Measurements from ENCODE around the gene SPAG8. TPM values are rescaled to one million over a fixed set of nuclear protein-coding genes. Genes with fewer than 3 reads are reported as not detected.

The SPAG8 gene
- total and polyA plus RNA-seq, 10 donors, result 1.1 to 4.5 (median 2.0) TPM

DNA sequence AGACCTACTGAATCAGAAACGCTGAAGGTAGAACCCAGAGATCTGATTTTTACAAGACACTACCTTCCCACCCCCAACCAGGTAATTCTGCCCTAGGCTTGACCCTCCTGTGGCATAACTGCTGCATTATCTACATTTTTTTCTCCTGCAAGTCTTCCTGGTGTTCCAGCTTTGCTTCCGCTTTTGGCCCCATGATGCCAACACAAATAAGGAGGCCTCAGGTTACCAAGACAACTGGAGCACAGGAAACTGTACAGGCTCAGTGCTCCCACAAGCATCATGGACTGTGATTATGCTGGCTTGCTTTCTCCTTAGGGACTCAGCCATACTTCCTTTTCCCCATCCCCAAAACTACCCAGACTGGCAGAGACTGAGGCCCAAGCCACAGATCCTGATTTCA is 51.4 kb downstream of the SPAG8 start:
- H3K27me3 ChIP-seq (replicated peaks in 1 of 7), result no peaks in the 10 kb centered on the region
- H3K27ac ChIP-seq, result no peak overlapping the region
- peaks cover 24 to 54% (median 32%) of the 10 kb centered on the region in 6 donors for H3K4me1 ChIP-seq
- WGBS, 5 donors, result 41 to 61% (median 53%) methylated on average over 2 of the region's 2 CpGs
- H3K9me3 ChIP-seq, result no peaks in the 10 kb centered on the region
- no peak for TF ChIP-seq POLR2A (IDR thresholded peaks at IDR 0.05)
- DNase-seq, result no peak
- H3K4me3 ChIP-seq, result no peak overlapping the region
- peaks cover 0 to under 1% (median 0%) of the 10 kb centered on the region in 6 donors for H3K36me3 ChIP-seq
- intact Hi-C loops (cut with DNase I; ENCODE audit: low total_unique reads), result no loop called here

DNA sequence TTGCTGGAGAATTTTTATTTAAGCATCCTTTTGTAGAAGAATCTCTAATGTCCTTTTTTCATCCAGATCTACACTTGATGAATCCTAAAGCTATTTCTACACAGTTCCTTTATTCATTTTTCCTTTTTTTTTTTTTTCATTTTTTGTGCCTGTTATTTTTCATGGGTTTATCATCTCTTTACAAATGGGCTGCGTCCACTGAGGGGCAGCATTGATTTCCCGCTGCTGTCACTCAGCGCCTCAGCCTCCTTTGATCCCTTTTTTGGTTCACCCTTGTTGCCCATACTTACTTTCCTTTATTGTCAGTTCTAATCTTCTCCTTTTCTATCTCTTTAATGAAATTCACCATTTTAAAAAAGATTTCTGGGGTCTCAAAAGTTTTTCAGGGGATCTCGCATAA is 52.3 kb downstream of the SPAG8 start:
- H3K36me3 ChIP-seq, result peaks cover 0 to 9% (median 0%) of the 10 kb centered on the region in 6 donors
- no peak overlapping the region for H3K4me3 ChIP-seq
- TF ChIP-seq POLR2A (IDR thresholded peaks at IDR 0.05), result no peak
- TF ChIP-seq, protein P1, sequence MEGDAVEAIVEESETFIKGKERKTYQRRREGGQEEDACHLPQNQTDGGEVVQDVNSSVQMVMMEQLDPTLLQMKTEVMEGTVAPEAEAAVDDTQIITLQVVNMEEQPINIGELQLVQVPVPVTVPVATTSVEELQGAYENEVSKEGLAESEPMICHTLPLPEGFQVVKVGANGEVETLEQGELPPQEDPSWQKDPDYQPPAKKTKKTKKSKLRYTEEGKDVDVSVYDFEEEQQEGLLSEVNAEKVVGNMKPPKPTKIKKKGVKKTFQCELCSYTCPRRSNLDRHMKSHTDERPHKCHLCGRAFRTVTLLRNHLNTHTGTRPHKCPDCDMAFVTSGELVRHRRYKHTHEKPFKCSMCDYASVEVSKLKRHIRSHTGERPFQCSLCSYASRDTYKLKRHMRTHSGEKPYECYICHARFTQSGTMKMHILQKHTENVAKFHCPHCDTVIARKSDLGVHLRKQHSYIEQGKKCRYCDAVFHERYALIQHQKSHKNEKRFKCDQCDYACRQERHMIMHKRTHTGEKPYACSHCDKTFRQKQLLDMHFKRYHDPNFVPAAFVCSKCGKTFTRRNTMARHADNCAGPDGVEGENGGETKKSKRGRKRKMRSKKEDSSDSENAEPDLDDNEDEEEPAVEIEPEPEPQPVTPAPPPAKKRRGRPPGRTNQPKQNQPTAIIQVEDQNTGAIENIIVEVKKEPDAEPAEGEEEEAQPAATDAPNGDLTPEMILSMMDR (IDR thresholded peaks at IDR 0.05 in 8 of 11, conservative IDR thresholded peaks at IDR 0.05 in 3 of 11), result no peak
- no peak for TF ChIP-seq POLR2AphosphoS5 (IDR thresholded peaks at IDR 0.05)
- H3K4me1 ChIP-seq, result peaks cover 24 to 61% (median 34%) of the 10 kb centered on the region in 6 donors
- no peak for DNase-seq
- intact Hi-C loops (cut with DNase I; ENCODE audit: low total_unique reads), result no loop called here
- 94 to 98% (median 96%) methylated on average over 4 of the region's 4 CpGs for WGBS, 5 donors
- no peak overlapping the region for H3K27ac ChIP-seq
- no peaks in the 10 kb centered on the region for H3K9me3 ChIP-seq
- H3K27me3 ChIP-seq (replicated peaks in 1 of 7), result no peaks in the 10 kb centered on the region

Small RNAs within 50 kb of the gene (small RNA-seq; reads per million reads assigned to genes)
- 0 reads per million in 4 donors for gene HINT2

Other genes starting within 250 kb of the SPAG8 start
- gene TESK1, start 207.0 kb downstream of the SPAG8 start, total RNA-seq, result 10 to 100 TPM; 24.8 to 47.1 (median 31.8) TPM
- gene TESK1, start 207.0 kb downstream of the SPAG8 start, polyA plus RNA-seq, result 10 to 100 TPM; 15.6 to 34.7 (median 22.7) TPM
- 100 to 1,000 TPM in 5 of 7 donors, 10 to 100 TPM in 2; 74.4 to 160 (median 127) TPM for gene CD72, start 193.8 kb downstream of the SPAG8 start, total RNA-seq
- 100 to 1,000 TPM in 2 of 3 donors, 10 to 100 TPM in 1; 97.4 to 159 (median 115) TPM for gene CD72, start 193.8 kb downstream of the SPAG8 start, polyA plus RNA-seq
- gene SIT1, start 161.3 kb downstream of the SPAG8 start, total RNA-seq, result 10 to 100 TPM; 24.2 to 44.9 (median 27.5) TPM
- gene SIT1, start 161.3 kb downstream of the SPAG8 start, polyA plus RNA-seq, result 10 to 100 TPM; 71.7 to 82.7 (median 82.7) TPM
- over 10,000 TPM in 5 of 7 donors, 1,000 to 10,000 TPM in 2; 5,541 to 28,996 (median 23,209) TPM for gene RMRP, start 154.2 kb downstream of the SPAG8 start, total RNA-seq
- gene RMRP, start 154.2 kb downstream of the SPAG8 start, polyA plus RNA-seq, result 100 to 1,000 TPM in 1 of 3 donors, 10 to 100 TPM in 1, not detected in 1; 42.1 to 285 TPM
- gene CCDC107, start 154.0 kb downstream of the SPAG8 start, total RNA-seq, result 10 to 100 TPM; 14.4 to 24.2 (median 20.8) TPM
- gene CCDC107, start 154.0 kb downstream of the SPAG8 start, polyA plus RNA-seq, result 10 to 100 TPM; 35.3 to 46.9 (median 37.0) TPM
- 1 to 10 TPM in 6 of 7 donors, under 1 TPM in 1; 0.95 to 2.8 (median 1.4) TPM for gene ARHGEF39, start 147.1 kb downstream of the SPAG8 start, total RNA-seq
- gene ARHGEF39, start 147.1 kb downstream of the SPAG8 start, polyA plus RNA-seq, result 1 to 10 TPM in 2 of 3 donors, under 1 TPM in 1; 0.89 to 2.9 (median 1.1) TPM
- not detected for gene CA9, start 138.3 kb downstream of the SPAG8 start, total RNA-seq
- gene CA9, start 138.3 kb downstream of the SPAG8 start, polyA plus RNA-seq, result under 1 TPM in 2 of 3 donors, not detected in 1; 0.26 to 0.30 TPM
- 100 to 1,000 TPM in 2 of 7 donors, 10 to 100 TPM in 5; 43.1 to 231 (median 79.2) TPM for gene TPM2, start 122.3 kb downstream of the SPAG8 start, total RNA-seq
- gene TPM2, start 122.3 kb downstream of the SPAG8 start, polyA plus RNA-seq, result 100 to 1,000 TPM; 148 to 237 (median 190) TPM
- 100 to 1,000 TPM; 356 to 881 (median 592) TPM for gene TLN1, start 80.1 kb downstream of the SPAG8 start, total RNA-seq
- 100 to 1,000 TPM in 1 of 3 donors, 10 to 100 TPM in 2; 79.9 to 122 (median 95.5) TPM for gene TLN1, start 80.1 kb downstream of the SPAG8 start, polyA plus RNA-seq
- gene CREB3, start 79.6 kb downstream of the SPAG8 start, total RNA-seq, result 10 to 100 TPM; 21.8 to 35.9 (median 26.0) TPM
- gene CREB3, start 79.6 kb downstream of the SPAG8 start, polyA plus RNA-seq, result 10 to 100 TPM; 14.7 to 26.7 (median 20.9) TPM
- 100 to 1,000 TPM in 1 of 7 donors, 10 to 100 TPM in 6; 70.5 to 111 (median 74.3) TPM for gene GBA2, start 63.0 kb downstream of the SPAG8 start, total RNA-seq
- gene GBA2, start 63.0 kb downstream of the SPAG8 start, polyA plus RNA-seq, result 10 to 100 TPM; 22.8 to 40.9 (median 37.9) TPM
- 10 to 100 TPM; 19.7 to 29.2 (median 22.0) TPM for gene RGP1, start 63.0 kb downstream of the SPAG8 start, total RNA-seq
- 1 to 10 TPM; 2.2 to 9.5 (median 2.5) TPM for gene RGP1, start 63.0 kb downstream of the SPAG8 start, polyA plus RNA-seq
- gene MSMP, start 58.0 kb downstream of the SPAG8 start, total RNA-seq, result not detected
- gene MSMP, start 58.0 kb downstream of the SPAG8 start, polyA plus RNA-seq, result 1 to 10 TPM in 1 of 3 donors, under 1 TPM in 2; 0.58 to 1.6 (median 0.63) TPM
- gene NPR2, start 20.7 kb downstream of the SPAG8 start, total RNA-seq, result 10 to 100 TPM in 2 of 7 donors, 1 to 10 TPM in 5; 6.7 to 17.1 (median 9.2) TPM
- 1 to 10 TPM; 5.8 to 7.8 (median 7.3) TPM for gene NPR2, start 20.7 kb downstream of the SPAG8 start, polyA plus RNA-seq
- 10 to 100 TPM; 20.1 to 32.4 (median 23.0) TPM for gene HINT2, start 2.8 kb upstream of the SPAG8 start, total RNA-seq
- gene HINT2, start 2.8 kb upstream of the SPAG8 start, polyA plus RNA-seq, result 10 to 100 TPM; 60.0 to 73.6 (median 69.6) TPM
- not detected for gene FAM221B, start 16.5 kb upstream of the SPAG8 start, total RNA-seq
- gene FAM221B, start 16.5 kb upstream of the SPAG8 start, polyA plus RNA-seq, result not detected
- gene TMEM8B, start 17.0 kb upstream of the SPAG8 start, total RNA-seq, result 1 to 10 TPM; 2.9 to 9.8 (median 5.9) TPM
- gene TMEM8B, start 17.0 kb upstream of the SPAG8 start, polyA plus RNA-seq, result 1 to 10 TPM; 3.2 to 8.8 (median 7.2) TPM
- gene OR13J1, start 58.1 kb upstream of the SPAG8 start, total RNA-seq, result not detected
- not detected for gene OR13J1, start 58.1 kb upstream of the SPAG8 start, polyA plus RNA-seq
- gene HRCT1, start 93.9 kb upstream of the SPAG8 start, total RNA-seq, result 1 to 10 TPM in 2 of 7 donors, under 1 TPM in 1, not detected in 4; 0.65 to 2.5 (median 1.6) TPM
- 1 to 10 TPM in 1 of 3 donors, under 1 TPM in 2; 0.52 to 1.1 (median 0.70) TPM for gene HRCT1, start 93.9 kb upstream of the SPAG8 start, polyA plus RNA-seq
- gene SPAAR, start 97.2 kb upstream of the SPAG8 start, total RNA-seq, result 1 to 10 TPM in 5 of 7 donors, under 1 TPM in 2; 0.68 to 3.8 (median 1.6) TPM
- gene SPAAR, start 97.2 kb upstream of the SPAG8 start, polyA plus RNA-seq, result 1 to 10 TPM in 1 of 3 donors, under 1 TPM in 2; 0.46 to 1.9 (median 0.63) TPM
- gene OR2S2, start 145.9 kb upstream of the SPAG8 start, total RNA-seq, result not detected
- gene OR2S2, start 145.9 kb upstream of the SPAG8 start, polyA plus RNA-seq, result not detected
- gene RECK, start 224.7 kb upstream of the SPAG8 start, total RNA-seq, result 10 to 100 TPM in 4 of 7 donors, 1 to 10 TPM in 3; 9.3 to 16.0 (median 12.5) TPM
- 1 to 10 TPM; 2.7 to 3.6 (median 3.4) TPM for gene RECK, start 224.7 kb upstream of the SPAG8 start, polyA plus RNA-seq

Data from spleen (tissue), 11 donors.